ELR (cell line): ENCODE data around the gene CTSW.
A peak's percentile ranks its signal among the peaks of the same experiment; 100 is the strongest.
"Not testable (repeated sequence)": the region's sequence is repeated elsewhere in the genome, so short reads cannot be mapped to it uniquely, and the experiment has no call there.

ENCODE experiments used
- DNase-seq: peaks from one replicate; pipeline ENCODE4 v3.0.0-alpha.2; 2015; ENCODE audit warnings: low read depth

Gene CTSW

GRCh38 chr11:65885808-65886536 lies 6.3 kb downstream of the CTSW start:
- no peak for DNase-seq

- DNase-seq: peak; percentile 42
These were observed 7.4 kb downstream of the CTSW start for GRCh38 chr11:65886826-65887722.

GRCh38 chr11:65887723-65888162 lies 8.1 kb downstream of the CTSW start:
- peak; percentile 85 for DNase-seq

GRCh38 chr11:65888163-65888814 lies 8.7 kb downstream of the CTSW start, which contains the start of gene FIBP:
Gene FIBP, minus strand, starts transcription at chr11:65888471. Its CDS starts 53 bp downstream, at chr11:65888418.
- DNase-seq: peak; percentile 97

GRCh38 chr11:65890324-65891218 lies 10.9 kb downstream of the CTSW start, which contains the start of gene CCDC85B:
Gene CCDC85B, plus strand, starts transcription at chr11:65890673. Its CDS starts 111 bp downstream, at chr11:65890784.
- DNase-seq: peak; percentile 95

GRCh38 chr11:65891219-65892136 lies 11.8 kb downstream of the CTSW start:
- peak; percentile 88 for DNase-seq

GRCh38 chr11:65892137-65892540 lies 12.5 kb downstream of the CTSW start:
- DNase-seq: not testable (repeated sequence)

- DNase-seq: peak; percentile 51
These were observed 13.2 kb downstream of the CTSW start for GRCh38 chr11:65892661-65893317.

GRCh38 chr11:65894034-65894591 lies 14.5 kb downstream of the CTSW start:
- DNase-seq: peak; percentile 62

GRCh38 chr11:65895482-65895981 lies 15.9 kb downstream of the CTSW start:
- DNase-seq: peak; percentile 64

- DNase-seq: peak; percentile 66
These were observed 16.7 kb downstream of the CTSW start for GRCh38 chr11:65896034-65896999.

GRCh38 chr11:65897020-65897471 lies 17.4 kb downstream of the CTSW start:
- DNase-seq: peak; percentile 39

- no peak for DNase-seq
These were observed 19.2 kb downstream of the CTSW start for GRCh38 chr11:65898656-65899355.

GRCh38 chr11:65899356-65900124 lies 19.9 kb downstream of the CTSW start:
- DNase-seq: peak; percentile 91

GRCh38 chr11:65900125-65900898 lies 20.7 kb downstream of the CTSW start, which contains the start of gene FOSL1:
Gene FOSL1, minus strand, starts transcription at chr11:65900388. Its CDS starts 49 bp downstream, at chr11:65900339.
- DNase-seq: peak; percentile 98

GRCh38 chr11:65900899-65901180 lies 21.2 kb downstream of the CTSW start:
- no peak for DNase-seq
